ENCODE measurements around the gene ZNF384.
A peak's percentile ranks its signal among the peaks of the same experiment; 100 is the strongest.

The ZNF384 gene

DNA sequence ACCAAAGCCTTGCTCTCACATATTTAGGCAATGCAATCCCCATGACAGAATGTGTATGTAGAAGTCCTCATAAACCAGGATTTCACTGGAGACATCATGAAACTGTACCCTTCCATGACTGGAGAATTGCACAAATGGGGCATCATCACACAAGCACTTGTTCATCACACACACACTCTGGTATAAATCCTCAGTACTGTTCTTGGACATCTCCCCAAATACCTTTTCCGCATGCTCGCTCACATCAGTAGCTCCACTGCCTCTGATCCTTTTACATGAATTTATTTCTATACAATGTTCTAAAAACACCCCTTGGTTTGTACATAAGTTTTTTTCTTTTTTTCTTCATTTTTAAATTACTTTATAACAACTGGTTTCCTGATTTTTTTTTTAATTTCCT is 23.0 kb downstream of the ZNF384 start:
- TF ChIP-seq, protein P1, sequence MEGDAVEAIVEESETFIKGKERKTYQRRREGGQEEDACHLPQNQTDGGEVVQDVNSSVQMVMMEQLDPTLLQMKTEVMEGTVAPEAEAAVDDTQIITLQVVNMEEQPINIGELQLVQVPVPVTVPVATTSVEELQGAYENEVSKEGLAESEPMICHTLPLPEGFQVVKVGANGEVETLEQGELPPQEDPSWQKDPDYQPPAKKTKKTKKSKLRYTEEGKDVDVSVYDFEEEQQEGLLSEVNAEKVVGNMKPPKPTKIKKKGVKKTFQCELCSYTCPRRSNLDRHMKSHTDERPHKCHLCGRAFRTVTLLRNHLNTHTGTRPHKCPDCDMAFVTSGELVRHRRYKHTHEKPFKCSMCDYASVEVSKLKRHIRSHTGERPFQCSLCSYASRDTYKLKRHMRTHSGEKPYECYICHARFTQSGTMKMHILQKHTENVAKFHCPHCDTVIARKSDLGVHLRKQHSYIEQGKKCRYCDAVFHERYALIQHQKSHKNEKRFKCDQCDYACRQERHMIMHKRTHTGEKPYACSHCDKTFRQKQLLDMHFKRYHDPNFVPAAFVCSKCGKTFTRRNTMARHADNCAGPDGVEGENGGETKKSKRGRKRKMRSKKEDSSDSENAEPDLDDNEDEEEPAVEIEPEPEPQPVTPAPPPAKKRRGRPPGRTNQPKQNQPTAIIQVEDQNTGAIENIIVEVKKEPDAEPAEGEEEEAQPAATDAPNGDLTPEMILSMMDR (IDR thresholded peaks at IDR 0.05; ENCODE audit: low read depth, low read length) = no peak
- H3K4me3 ChIP-seq (ENCODE audit: low read depth, low read length) = no peak overlapping the region

DNA sequence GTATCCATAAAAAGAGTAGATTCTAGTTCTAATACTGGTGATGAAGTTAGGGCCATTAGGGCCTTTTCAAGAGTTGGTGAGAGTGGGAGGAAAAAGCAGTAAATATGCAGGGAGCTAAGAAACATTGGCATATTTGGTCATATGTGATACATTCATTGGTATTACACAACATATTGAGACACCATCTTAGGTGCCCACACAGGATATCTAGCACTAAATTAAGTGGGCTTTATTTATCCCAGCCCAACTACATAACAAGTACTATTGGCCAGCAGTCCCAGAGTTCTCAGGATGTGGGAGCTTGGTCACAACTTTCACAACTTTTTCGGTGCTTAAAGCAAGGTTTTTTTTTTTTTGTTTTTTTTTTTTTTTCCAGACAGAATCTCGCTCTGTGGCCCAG is 24.3 kb downstream of the ZNF384 start:
- TF ChIP-seq, protein P1 (IDR thresholded peaks at IDR 0.05; ENCODE audit: low read depth, low read length) = no peak
- H3K4me3 ChIP-seq (ENCODE audit: low read depth, low read length) = no peak overlapping the region

DNA sequence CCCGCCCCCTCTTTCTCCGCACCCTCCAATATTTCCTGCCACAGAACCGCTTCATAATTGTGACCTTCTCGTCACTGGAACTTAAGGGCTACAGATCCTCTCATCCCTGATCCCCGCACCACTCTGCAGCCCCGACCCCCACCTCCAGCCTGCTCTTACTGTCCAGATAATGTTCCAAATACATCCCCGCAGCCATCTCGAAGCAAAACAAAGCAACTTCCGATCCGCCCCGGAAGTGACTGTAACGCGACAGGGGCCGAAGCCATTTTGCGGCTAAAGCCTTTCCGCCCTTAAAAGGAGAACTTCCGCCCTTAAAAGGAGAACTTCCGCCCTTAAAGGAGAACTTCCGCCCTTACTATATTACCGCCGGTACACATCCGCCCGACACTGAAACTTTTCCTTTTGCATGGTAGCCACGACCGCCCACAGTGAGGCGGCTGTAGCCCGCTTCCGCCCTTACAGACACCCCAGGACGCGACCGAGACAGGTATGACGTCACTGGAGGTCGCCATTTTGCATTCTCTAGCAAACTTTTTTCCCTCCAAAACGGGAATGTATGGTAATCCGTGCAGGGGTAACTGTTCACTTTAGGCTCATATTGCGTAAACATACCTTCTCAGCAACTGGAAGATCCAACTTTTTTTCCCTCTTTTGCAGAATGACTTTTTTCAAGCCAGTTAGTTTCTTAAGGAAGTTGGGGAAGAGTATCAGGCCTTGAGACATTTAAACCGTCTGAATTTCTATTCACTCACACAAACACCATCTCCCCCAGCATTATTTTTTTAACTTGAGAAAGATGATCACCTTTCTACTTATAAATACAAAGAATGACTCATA is 26.1 kb downstream of the ZNF384 start, which contains the start of gene ING4:
Gene ING4, minus strand, starts transcription at position 214 of the 837 bp plus-strand sequence. Its CDS starts 18 bp downstream, at position 196.
- TF ChIP-seq, protein P1 (IDR thresholded peaks at IDR 0.05; ENCODE audit: low read depth, low read length) = no peak
- peak within 1 kb of the TSS; percentile 82 for H3K4me3 ChIP-seq (ENCODE audit: low read depth, low read length)

DNA sequence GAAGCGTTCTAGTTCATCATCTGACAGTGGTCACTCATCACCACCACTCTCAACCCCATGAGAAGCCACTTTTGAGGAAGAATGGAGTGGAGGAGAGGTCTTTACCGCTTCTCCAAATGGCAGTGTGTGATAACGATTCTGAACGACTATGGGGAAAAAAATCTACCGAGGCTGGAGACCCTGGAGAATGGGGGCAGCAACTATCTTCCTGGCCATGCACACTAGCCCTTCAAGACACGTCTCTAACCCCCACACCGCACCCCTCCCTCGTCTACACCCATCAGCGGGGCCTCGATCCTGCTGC is 26.6 kb downstream of the ZNF384 start:
- TF ChIP-seq, protein P1 (IDR thresholded peaks at IDR 0.05; ENCODE audit: low read depth, low read length) = no peak
- peak overlapping the region; percentile 82 for H3K4me3 ChIP-seq (ENCODE audit: low read depth, low read length)

DNA sequence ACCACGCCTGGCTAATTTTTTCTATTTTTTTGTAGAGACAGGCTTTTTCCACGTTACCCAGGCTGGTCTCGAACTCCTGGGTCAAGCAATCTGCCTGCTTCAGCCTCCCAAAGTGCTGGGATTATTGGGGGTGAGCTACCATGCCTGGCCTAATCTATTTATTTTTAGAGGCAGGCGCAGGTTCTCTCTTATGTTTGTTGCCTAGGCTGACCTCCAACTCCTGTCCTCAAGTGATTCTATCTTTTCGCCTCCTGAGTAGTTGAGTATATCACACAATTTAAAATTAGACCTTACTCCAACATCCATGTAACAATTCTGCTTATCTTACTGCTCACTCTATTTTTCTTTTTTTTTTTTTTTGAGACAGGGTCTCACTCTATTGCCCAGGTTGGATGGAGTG is 35.2 kb downstream of the ZNF384 start:
- no peak overlapping the region for H3K4me3 ChIP-seq (ENCODE audit: low read depth, low read length)
- TF ChIP-seq, protein P1 (IDR thresholded peaks at IDR 0.05; ENCODE audit: low read depth, low read length) = no peak

DNA sequence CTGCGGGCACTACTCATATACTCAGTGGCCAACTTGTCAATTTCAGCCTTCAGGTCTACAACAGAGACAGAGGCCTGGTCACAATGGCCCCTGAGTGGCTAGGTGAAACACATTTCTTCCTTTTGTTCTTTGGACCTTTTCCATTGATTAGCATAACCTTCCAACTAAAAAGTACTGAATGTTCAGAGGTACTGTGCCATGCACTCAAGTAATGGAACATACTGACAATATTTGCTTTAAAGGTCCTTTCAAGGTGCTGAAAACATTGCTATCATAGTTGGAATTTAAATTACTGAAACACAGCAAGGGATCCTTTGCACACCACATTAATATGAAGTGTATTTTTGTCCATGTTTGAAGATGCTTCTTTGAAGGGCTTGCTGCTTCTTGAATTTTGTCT is 35.8 kb downstream of the ZNF384 start:
- TF ChIP-seq, protein P1 (IDR thresholded peaks at IDR 0.05; ENCODE audit: low read depth, low read length) = no peak

DNA sequence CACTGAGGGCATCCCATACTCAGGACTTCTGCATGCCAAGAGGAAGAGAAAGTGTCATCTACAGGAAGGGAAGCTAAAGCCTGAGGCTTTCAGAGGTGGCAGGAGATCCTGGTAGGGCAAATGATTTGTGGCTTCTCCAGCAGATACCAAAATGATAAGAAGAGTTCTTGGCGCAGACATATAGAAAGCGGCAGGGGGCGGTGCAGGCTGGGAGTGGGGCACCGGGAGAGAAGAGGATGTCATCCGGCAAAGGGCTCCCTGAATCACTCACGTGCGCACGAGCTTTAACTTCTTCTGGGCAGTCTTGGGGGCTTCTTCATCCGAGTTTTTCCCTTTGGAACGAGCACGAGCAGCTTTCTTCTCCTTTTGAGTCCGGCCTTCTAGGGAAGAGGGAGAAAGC is 36.8 kb downstream of the ZNF384 start:
- H3K4me3 ChIP-seq (ENCODE audit: low read depth, low read length) = no peak overlapping the region
- TF ChIP-seq, protein P1 (IDR thresholded peaks at IDR 0.05; ENCODE audit: low read depth, low read length) = no peak

More for the DNA sequence above, 35.8 kb downstream of the ZNF384 start:
- no peak overlapping the region for H3K4me3 ChIP-seq (ENCODE audit: low read depth, low read length)
